ENCODE measurements around the gene HASPIN.

HASPIN gene

GRCh38 chr17:3739422-3740124, 15.9 kb downstream of the HASPIN start:
- DNase-seq = no peak

GRCh38 chr17:3740611-3741073, 16.9 kb downstream of the HASPIN start:
- no peak for DNase-seq

GRCh38 chr17:3744014-3744413, 20.3 kb downstream of the HASPIN start:
- DNase-seq = no peak

- no peak for DNase-seq
Observed at GRCh38 chr17:3745071-3745470, 21.4 kb downstream of the HASPIN start.

GRCh38 chr17:3747805-3748204, 24.1 kb downstream of the HASPIN start:
- DNase-seq = no peak

GRCh38 chr17:3748576-3748975, 24.9 kb downstream of the HASPIN start:
- DNase-seq = no peak

- DNase-seq = no peak
Observed at GRCh38 chr17:3750296-3750695, 26.6 kb downstream of the HASPIN start.

- DNase-seq = no peak
Observed at GRCh38 chr17:3750926-3751325, 27.2 kb downstream of the HASPIN start.

- no peak for DNase-seq
Observed at GRCh38 chr17:3751836-3752235, 28.1 kb downstream of the HASPIN start.

GRCh38 chr17:3753624-3754023, 29.9 kb downstream of the HASPIN start:
- no peak for DNase-seq

GRCh38 chr17:3754066-3754457, 30.4 kb downstream of the HASPIN start:
- no peak for DNase-seq

GRCh38 chr17:3754458-3755334, 31.0 kb downstream of the HASPIN start:
- no peak for DNase-seq

GRCh38 chr17:3755335-3756030, 31.8 kb downstream of the HASPIN start:
- no peak for DNase-seq

- DNase-seq = no peak
Observed at GRCh38 chr17:3759597-3760216, 36.0 kb downstream of the HASPIN start.

GRCh38 chr17:3761036-3761917, 37.6 kb downstream of the HASPIN start:
- no peak for DNase-seq

- DNase-seq = no peak
Observed at GRCh38 chr17:3761918-3762380, 38.2 kb downstream of the HASPIN start.

- no peak for DNase-seq
Observed at GRCh38 chr17:3762922-3763776, 39.4 kb downstream of the HASPIN start.

- DNase-seq = no peak
Observed at GRCh38 chr17:3763777-3764170, 40.1 kb downstream of the HASPIN start.

- DNase-seq = no peak
Observed at GRCh38 chr17:3765981-3766380, 42.3 kb downstream of the HASPIN start.

- DNase-seq = no peak
Observed at GRCh38 chr17:3766779-3767178, 43.1 kb downstream of the HASPIN start.

GRCh38 chr17:3768341-3768740, 44.6 kb downstream of the HASPIN start:
- no peak for DNase-seq

Measured in DMS 273 treated with DMSO at 0.1 percent for 48 hours (cell line).